HepG2 (cell line): Measurements from ENCODE around the gene LUZP1. TPM values are rescaled to one million over a fixed set of nuclear protein-coding genes. Genes with fewer than 3 reads are reported as not detected.

Experiments
- ATF5 ChIP-seq: sonication (generic); formaldehyde crosslinking; IDR thresholded peaks from 2 replicates; pipeline ENCODE4 v1.4.0; 2020; ENCODE audit warnings: mild to moderate bottlenecking, low read depth, missing genetic modification reagents
- CSRNP1 ChIP-seq: sonication (generic); formaldehyde crosslinking; IDR thresholded peaks from 2 replicates; pipeline ENCODE4 v1.8.1; 2023; ENCODE audit warnings: mild to moderate bottlenecking, missing genetic modification reagents
- HDAC1 ChIP-seq: sonication (generic); formaldehyde crosslinking; IDR thresholded peaks from 2 replicates; pipeline ENCODE4 v1.5.1; 2020; ENCODE audit warnings: mild to moderate bottlenecking, missing genetic modification reagents
- JUN ChIP-seq: sonication (generic); formaldehyde crosslinking; IDR thresholded peaks from 2 replicates; pipeline ENCODE4 v1.4.0; 2020; ENCODE audit warnings: mild to moderate bottlenecking, missing genetic modification reagents
- JUND ChIP-seq: sonication (generic); formaldehyde crosslinking; IDR thresholded peaks from 2 replicates; pipeline ENCODE4 v1.8.0; 2022; ENCODE audit warnings: mild to moderate bottlenecking, missing genetic modification reagents
- MEIS1 ChIP-seq: sonication (generic); formaldehyde crosslinking; IDR thresholded peaks from 2 replicates; pipeline ENCODE4 v1.9.0; 2021; ENCODE audit warnings: mild to moderate bottlenecking, missing genetic modification reagents, moderate library complexity, borderline replicate concordance
- MTA1 ChIP-seq: sonication (generic); formaldehyde crosslinking; IDR thresholded peaks from 2 replicates; pipeline ENCODE4 v1.4.0; 2020; ENCODE audit warnings: missing genetic modification reagents, mild to moderate bottlenecking, borderline replicate concordance
- RBFOX2 ChIP-seq: fragments of 200-400 bp; formaldehyde crosslinking; IDR thresholded peaks from 2 replicates; pipeline ENCODE4 v1.6.1; 2017; ENCODE audit warnings: low read depth, mild to moderate bottlenecking, low read length
- SP4 ChIP-seq: sonication (generic); formaldehyde crosslinking; IDR thresholded peaks from 2 replicates; pipeline ENCODE4 v1.8.1; 2023; ENCODE audit warnings: mild to moderate bottlenecking, missing genetic modification reagents
- SPEN ChIP-seq: sonication (generic); formaldehyde crosslinking; IDR thresholded peaks from 2 replicates; pipeline ENCODE4 v1.5.1; 2020; ENCODE audit warnings: low read depth, mild to moderate bottlenecking, missing genetic modification reagents
- STAG1 ChIP-seq: sonication (generic); formaldehyde crosslinking; IDR thresholded peaks from 2 replicates; pipeline ENCODE4 v1.4.0; 2020; ENCODE audit warnings: missing genetic modification reagents
- TERF1 ChIP-seq: sonication (generic); formaldehyde crosslinking; IDR thresholded peaks from 2 replicates; pipeline ENCODE4 v1.8.0; 2022; ENCODE audit warnings: mild to moderate bottlenecking, missing genetic modification reagents, moderate library complexity
- YY1 ChIP-seq: IDR thresholded peaks from 2 replicates; pipeline ENCODE4 v1.6.1; 2011; ENCODE audit warnings: low read length, low read depth, moderate library complexity, mild to moderate bottlenecking; ENCODE audit not compliant: insufficient read depth, insufficient replicate concordance
- ZBTB7A ChIP-seq: sonication (generic); formaldehyde crosslinking; IDR thresholded peaks from 2 replicates; pipeline ENCODE4 v1.8.0; 2022; ENCODE audit warnings: mild to moderate bottlenecking, missing genetic modification reagents
- ZKSCAN5 ChIP-seq: sonication (generic); formaldehyde crosslinking; IDR thresholded peaks from 2 replicates; pipeline ENCODE4 v1.5.1; 2020; ENCODE audit warnings: mild to moderate bottlenecking, missing genetic modification reagents
- ZNF616 ChIP-seq: sonication (generic); formaldehyde crosslinking; IDR thresholded peaks from 2 replicates; pipeline ENCODE4 v1.5.0; 2020; ENCODE audit warnings: low read depth, mild to moderate bottlenecking, missing genetic modification reagents
- ZNF687 ChIP-seq: sonication (generic); formaldehyde crosslinking; IDR thresholded peaks from 2 replicates; pipeline ENCODE4 v1.5.1; 2020; ENCODE audit warnings: mild to moderate bottlenecking, missing genetic modification reagents, moderate library complexity
- ZNF709 ChIP-seq: sonication (generic); formaldehyde crosslinking; IDR thresholded peaks from 2 replicates; pipeline ENCODE4 v1.5.0; 2020; ENCODE audit warnings: mild to moderate bottlenecking, missing genetic modification reagents
- ZNF773 ChIP-seq: sonication (generic); formaldehyde crosslinking; IDR thresholded peaks from 2 replicates; pipeline ENCODE4 v1.4.0; 2020; ENCODE audit warnings: missing genetic modification reagents, borderline replicate concordance
- ZNF879 ChIP-seq: sonication (generic); formaldehyde crosslinking; IDR thresholded peaks from 2 replicates; pipeline ENCODE4 v1.8.1; 2023; ENCODE audit warnings: missing genetic modification reagents
- ZSCAN25 ChIP-seq: sonication (generic); formaldehyde crosslinking; IDR thresholded peaks from 2 replicates; pipeline ENCODE4 v1.8.0; 2022; ENCODE audit warnings: mild to moderate bottlenecking, missing genetic modification reagents
- polyA plus RNA-seq, 8 experiments: library from polyadenylated mRNA; depleted of rRNA in 3 of 8; stranded (reverse) in 7 of 8; unstranded in 1 of 8; fragments of >200 nt; fragmentation: Illumina TruSeq in 4 of 8; extraction: Trizol in 4 of 8; gene quantifications; 2 replicates each; pipeline versions ENCODE4 v1.2.1 to v1.2.3, GENCODE V29; 2011 to 2016; ENCODE audit warnings: low read depth in 4 of 8, missing spikeins in 1 of 8, mixed read lengths in 1 of 8; ENCODE audit not compliant: insufficient read depth in 1 of 8
- total RNA-seq, 5 experiments: library from RNA; depleted of rRNA; stranded (reverse); fragments of >200 nt; fragmentation: Illumina TruSeq; extraction: Trizol; gene quantifications; 2 replicates each; pipeline ENCODE4 v1.2.3, GENCODE V29; 2016; ENCODE audit warnings: low read depth in 1 of 5

The LUZP1 gene
- total and polyA plus RNA-seq, 2 of the 13 experiments (the other 11 are each of a cell fraction or from before 2014, with no cell fraction given) = 6.9 to 12.7 TPM

GRCh38 chr1:23216771-23217420 is 48.2 kb upstream of the LUZP1 start (continued):
- TF ChIP-seq MTA1 (CRISPR knock-in tag) (peak; percentile 30; the same call in 1 of the 2 replicates), JUN (CRISPR knock-in tag) (no peak), ZSCAN25 (no peak), CSRNP1 (CRISPR knock-in tag) (peak; percentile 21; the same call in 1 of the 2 replicates), HDAC1 (CRISPR knock-in tag) (no peak; the same call in 1 of the 2 replicates), ZNF687 (CRISPR knock-in tag) (peak; percentile 33; the same call in 1 of the 2 replicates), SPEN (CRISPR knock-in tag) (0 out of 2 replicates have a peak, but pooled peaks have one; percentile 5), STAG1 (CRISPR knock-in tag) (peak; percentile 57), ZNF773 (CRISPR knock-in tag) (no peak), JUND (CRISPR knock-in tag) (no peak), ATF5 (CRISPR knock-in tag) (no peak), MEIS1 (peak; percentile 29; the same call in 1 of the 2 replicates), TERF1 (CRISPR knock-in tag) (no peak), SP4 (peak; percentile 46; the same call in 1 of the 2 replicates), YY1 (peak; percentile 31), ZBTB7A (CRISPR knock-in tag) (0 out of 2 replicates have a peak, but pooled peaks have one; percentile 6), ZKSCAN5 (CRISPR knock-in tag) (no peak), RBFOX2 (peak; percentile 40; the same call in 1 of the 2 replicates), ZNF879 (CRISPR knock-in tag) (no peak), ZNF709 (CRISPR knock-in tag) (0 out of 2 replicates have a peak, but pooled peaks have one; percentile 35), ZNF616 (no peak)
